ENCODE measurements around the gene CNGA4. TPM values are rescaled to one million over a fixed set of nuclear protein-coding genes. Genes with fewer than 3 reads are reported as not detected.

Gene CNGA4
- total and polyA plus RNA-seq, 2 of the 13 experiments (the other 11 are each of a cell fraction or from before 2014, with no cell fraction given), result 0.03 TPM; not detected in 1

DNA sequence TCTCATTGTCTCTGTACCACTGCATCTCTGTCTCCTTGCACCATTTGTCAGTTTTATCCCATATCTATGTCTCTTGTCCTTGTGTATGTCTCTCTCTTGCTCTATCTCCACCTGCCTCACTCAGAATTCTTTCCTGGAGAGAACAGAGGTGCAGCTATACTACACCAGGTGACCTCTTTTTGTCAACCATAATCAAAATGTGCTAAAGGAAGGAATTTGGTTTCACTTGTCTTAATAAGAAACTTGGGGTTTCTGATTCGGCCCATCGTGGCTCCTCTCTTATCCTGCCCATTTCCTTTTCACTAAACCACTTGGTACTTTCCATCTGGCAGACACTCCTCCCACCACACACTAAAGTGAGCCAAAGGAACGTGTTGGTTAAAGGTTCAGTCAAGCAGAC, 35.6 kb upstream of the CNGA4 start:
- in situ Hi-C loops (cut with HindIII; ENCODE audit: extremely low pct_ligation_motif_present, low pct_unique_long_range_greater_than_20kb), result no loop called here
- Histone ChIP-seq H2AFZ (ENCODE audit: low read length) (no peak overlapping the region), H3K9ac (ENCODE audit: insufficient read depth, low read depth, low read length) (no peak overlapping the region), H3K36me3 (replicated peaks in 1 of 2; ENCODE audit: control insufficient read depth in 1 of 2, insufficient read depth in 2 of 2, low read length in 2 of 2) (no peaks in the 10 kb centered on the region), H3K9me3 (ENCODE audit: low read length) (no peaks in the 10 kb centered on the region), H3K4me1 (ENCODE audit: insufficient read depth, low read length) (no peaks in the 10 kb centered on the region), H3K27me3 (ENCODE audit: control insufficient read depth in 1 of 2, insufficient read depth in 2 of 2, low read length in 2 of 2) (no peaks in the 10 kb centered on the region), H3K4me2 (ENCODE audit: low read depth, low read length) (no peak overlapping the region), H4K20me1 (ENCODE audit: insufficient read depth, low read length) (no peaks in the 10 kb centered on the region), H3K4me3 (replicated peaks in 1 of 3; ENCODE audit: insufficient read depth in 1 of 3, low read depth in 2 of 3, low read length in 3 of 3) (no peak overlapping the region), H3K27ac (ENCODE audit: extremely low read length, insufficient read depth, low read length) (no peak overlapping the region), H3K79me2 (ENCODE audit: insufficient read depth, low read length) (no peaks in the 10 kb centered on the region)
- intact Hi-C loops (cut with micrococcal nuclease; ENCODE audit: unreplicated experiment), result no loop called here
- no TSS peak for BruUV-seq (replicated peaks)
- no peak for TF ChIP-seq SAFB2 (CRISPR knock-in tag; IDR thresholded peaks at IDR 0.05; ENCODE audit: borderline replicate concordance, low read depth)
- TF ChIP-seq ZNF333 (CRISPR knock-in tag; IDR thresholded peaks at IDR 0.05; ENCODE audit: borderline replicate concordance), result no peak
- no peak for TF ChIP-seq KDM5A (IDR thresholded peaks at IDR 0.05; ENCODE audit: borderline replicate concordance, low read length)
- TF ChIP-seq ZNF451 (CRISPR knock-in tag; IDR thresholded peaks at IDR 0.05), result no peak
- no peak for TF ChIP-seq ZNF337 (CRISPR knock-in tag; IDR thresholded peaks at IDR 0.05; ENCODE audit: borderline replicate concordance, low read depth)
- TF ChIP-seq POGZ (CRISPR knock-in tag; IDR thresholded peaks at IDR 0.05), result no peak
- TF ChIP-seq, protein P1, sequence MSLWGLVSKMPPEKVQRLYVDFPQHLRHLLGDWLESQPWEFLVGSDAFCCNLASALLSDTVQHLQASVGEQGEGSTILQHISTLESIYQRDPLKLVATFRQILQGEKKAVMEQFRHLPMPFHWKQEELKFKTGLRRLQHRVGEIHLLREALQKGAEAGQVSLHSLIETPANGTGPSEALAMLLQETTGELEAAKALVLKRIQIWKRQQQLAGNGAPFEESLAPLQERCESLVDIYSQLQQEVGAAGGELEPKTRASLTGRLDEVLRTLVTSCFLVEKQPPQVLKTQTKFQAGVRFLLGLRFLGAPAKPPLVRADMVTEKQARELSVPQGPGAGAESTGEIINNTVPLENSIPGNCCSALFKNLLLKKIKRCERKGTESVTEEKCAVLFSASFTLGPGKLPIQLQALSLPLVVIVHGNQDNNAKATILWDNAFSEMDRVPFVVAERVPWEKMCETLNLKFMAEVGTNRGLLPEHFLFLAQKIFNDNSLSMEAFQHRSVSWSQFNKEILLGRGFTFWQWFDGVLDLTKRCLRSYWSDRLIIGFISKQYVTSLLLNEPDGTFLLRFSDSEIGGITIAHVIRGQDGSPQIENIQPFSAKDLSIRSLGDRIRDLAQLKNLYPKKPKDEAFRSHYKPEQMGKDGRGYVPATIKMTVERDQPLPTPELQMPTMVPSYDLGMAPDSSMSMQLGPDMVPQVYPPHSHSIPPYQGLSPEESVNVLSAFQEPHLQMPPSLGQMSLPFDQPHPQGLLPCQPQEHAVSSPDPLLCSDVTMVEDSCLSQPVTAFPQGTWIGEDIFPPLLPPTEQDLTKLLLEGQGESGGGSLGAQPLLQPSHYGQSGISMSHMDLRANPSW (CRISPR knock-in tag; IDR thresholded peaks at IDR 0.05; ENCODE audit: borderline replicate concordance), result no peak
- ATAC-seq, result no peak
- no peak for FAIRE-seq
- 92% methylated on average over 3 of the region's 3 CpGs for WGBS (ENCODE audit: low lambda C conversion rate)
- ChIA-PET POLR2A (no interaction called here), CTCF (ENCODE audit: low intra/inter-chr PET ratio, low total read pairs) (no interaction called here)
- DNase-seq (ENCODE audit: low spot score), result no peak
